Myocyte (in vitro differentiated cells): Measurements from ENCODE around the gene NLGN1. TPM values are rescaled to one million over a fixed set of nuclear protein-coding genes. Genes with fewer than 3 reads are reported as not detected.
A peak's percentile ranks its signal among the peaks of the same experiment; 100 is the strongest.

ENCODE experiments used
- DNase-seq: peaks from one replicate; pipeline ENCODE4 v3.0.0-alpha.2; 2012; ENCODE audit warnings: low read depth
- total RNA-seq: library from RNA; depleted of rRNA; stranded (reverse); fragments of >200 nt; gene quantifications from 2 replicates; pipeline ENCODE4 v1.2.3, GENCODE V29; 2014

Gene NLGN1
- total RNA-seq, 1 donor from 2014 or later = 0.62 TPM

GRCh38 chr3:173632945-173633344 lies 235.4 kb downstream of the NLGN1 start:
- DNase-seq = no peak

- DNase-seq = no peak
Observed at GRCh38 chr3:173635826-173636225, 238.3 kb downstream of the NLGN1 start.

DNA sequence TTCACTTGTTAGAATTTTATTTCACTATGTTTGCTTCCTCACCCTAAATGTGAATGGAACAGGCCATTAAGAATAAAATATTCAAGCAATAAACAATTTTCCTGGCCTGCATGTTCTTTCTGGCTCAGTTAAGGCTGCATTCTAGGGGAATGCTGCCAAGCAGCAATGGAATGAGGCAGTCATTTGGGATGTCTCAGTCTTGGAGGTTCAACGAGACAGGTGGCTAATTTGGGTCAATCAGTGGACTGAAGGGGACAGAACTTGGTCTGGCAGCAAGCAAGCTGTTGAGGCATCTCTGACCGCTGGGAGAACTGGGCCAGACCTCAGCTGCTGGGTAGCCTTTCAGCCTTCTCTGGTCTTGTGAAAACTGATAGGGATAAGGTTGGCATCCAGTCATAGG lies 241.6 kb downstream of the NLGN1 start:
- peak; percentile 33 for DNase-seq

DNA sequence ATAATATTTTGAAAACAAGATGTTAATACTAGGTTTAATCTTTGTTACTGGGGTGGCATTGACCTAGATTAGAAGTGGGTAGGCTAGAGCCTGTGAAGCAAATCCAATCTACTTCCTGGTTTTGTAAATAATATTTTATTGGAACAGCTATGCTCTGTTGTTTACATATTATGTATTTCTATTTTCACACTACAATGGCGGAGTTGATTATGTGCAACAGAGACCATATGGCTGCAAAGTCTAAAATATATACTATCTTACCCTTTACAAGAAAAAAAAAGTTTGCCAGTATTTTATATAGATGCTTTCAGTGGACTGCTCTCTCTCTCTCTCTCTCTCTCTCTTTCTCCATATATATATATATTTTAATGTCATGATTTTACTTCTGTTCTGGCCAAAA lies 244.2 kb downstream of the NLGN1 start:
- no peak for DNase-seq

DNA sequence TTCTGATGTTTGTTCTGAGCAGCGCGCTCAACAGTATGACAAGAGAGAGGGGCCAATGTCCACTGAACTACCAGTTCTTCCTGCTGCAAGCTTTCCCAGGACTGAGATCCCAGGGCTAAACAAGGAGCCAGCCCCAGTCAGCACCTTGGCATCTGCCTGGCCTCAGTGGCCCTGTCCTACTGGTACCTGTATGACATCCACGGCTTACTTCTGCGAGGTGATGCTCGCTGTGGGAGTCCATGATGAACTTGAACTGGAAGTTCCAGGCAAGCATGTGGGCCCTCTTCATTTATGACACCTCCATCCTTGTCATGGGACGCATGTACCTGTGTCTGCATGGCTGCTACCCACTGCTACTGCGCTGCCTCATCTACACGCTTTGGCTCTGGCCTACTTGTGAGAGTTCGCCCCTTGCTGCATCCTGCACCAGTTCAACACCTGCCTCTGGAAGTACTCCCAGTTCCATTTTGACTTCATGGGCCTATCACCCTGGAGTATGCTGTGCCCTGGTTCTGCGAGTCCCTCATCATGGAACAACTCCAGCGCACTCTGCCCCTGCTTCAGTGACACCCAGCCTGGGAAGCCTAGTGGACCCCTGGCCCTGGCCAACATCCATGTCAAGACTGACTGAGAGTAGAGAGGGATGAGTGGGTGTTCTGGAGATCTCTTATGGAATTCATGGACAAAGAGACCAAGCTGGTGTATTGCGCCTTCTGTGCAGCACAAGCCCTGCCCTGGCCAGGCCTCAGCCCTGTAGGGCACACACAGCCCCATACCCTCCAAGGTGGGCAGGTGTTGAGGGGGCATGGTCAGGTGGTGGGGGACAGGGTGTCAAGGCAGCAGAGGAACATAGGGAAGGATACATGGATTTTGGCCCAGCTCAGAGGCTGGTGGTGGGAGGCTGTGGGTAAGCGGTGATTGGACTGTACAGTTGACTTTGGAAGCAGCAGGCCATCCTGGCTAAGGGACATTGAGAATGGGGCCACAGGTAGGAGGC lies 246.8 kb downstream of the NLGN1 start:
- no peak for DNase-seq

- no peak for DNase-seq
Observed at GRCh38 chr3:173650596-173650995, 253.1 kb downstream of the NLGN1 start.

- no peak for DNase-seq
Observed at GRCh38 chr3:173652093-173652492, 254.5 kb downstream of the NLGN1 start.

GRCh38 chr3:173653781-173654180 lies 256.2 kb downstream of the NLGN1 start:
- no peak for DNase-seq

DNA sequence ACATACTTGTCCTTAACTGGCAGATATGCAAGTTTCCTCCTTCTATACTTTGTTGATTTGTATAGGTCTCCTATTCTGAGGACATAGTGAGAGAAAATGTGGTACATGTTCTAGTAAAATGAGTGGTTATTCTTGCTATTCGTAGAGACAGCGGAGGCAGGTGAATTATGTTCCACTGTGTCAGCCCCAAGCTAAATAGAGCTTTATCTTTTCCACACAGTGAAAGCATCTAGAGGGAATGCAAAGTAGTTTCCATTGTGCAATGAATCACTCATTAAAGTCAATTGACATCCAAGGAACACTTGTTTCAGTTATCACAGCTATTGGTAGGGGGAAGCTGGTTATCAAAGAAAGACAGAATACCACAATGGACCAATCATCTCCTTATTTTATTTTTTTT lies 262.4 kb downstream of the NLGN1 start:
- DNase-seq = no peak

- no peak for DNase-seq
Observed at GRCh38 chr3:173660645-173661299, 263.2 kb downstream of the NLGN1 start.

DNA sequence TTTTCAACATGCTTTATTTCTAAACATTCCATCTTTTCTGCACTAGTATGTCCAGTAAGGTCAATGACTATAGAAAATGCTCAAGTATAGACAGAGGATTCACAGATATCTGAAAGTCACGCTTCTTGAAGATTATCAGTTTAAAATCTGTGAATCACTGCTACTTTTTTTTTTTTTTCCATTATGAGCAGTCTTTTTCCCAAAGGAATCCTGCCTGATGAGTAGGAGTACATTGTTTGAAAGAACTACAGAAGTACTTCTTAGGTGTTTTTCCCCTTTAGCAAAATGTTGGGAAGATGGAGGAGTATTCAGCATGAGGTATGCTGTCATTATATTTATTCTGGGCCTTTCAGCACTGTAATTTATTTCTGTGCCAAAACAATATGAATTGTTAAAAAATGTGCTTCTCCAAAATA lies 266.2 kb downstream of the NLGN1 start:
- DNase-seq = no peak

DNA sequence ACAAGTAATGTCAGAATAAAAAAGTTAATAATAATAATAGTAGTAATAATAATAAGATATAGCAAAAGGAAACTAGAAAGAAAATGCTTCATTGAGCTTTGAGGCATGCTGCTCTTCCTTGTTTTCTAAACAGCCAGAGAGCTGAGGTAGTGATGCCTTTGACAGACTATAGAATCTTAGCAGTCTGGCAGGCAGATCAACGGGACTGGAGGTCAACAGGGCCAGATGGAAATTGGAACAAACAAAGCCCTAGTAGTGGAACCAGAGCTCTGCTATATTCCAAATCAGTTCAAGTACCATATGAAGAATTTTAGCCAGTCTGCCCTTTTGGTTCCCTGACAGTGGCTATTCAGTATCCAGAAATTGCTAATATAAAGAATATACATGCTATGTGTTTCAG lies 278.6 kb downstream of the NLGN1 start:
- no peak for DNase-seq

- no peak for DNase-seq
Observed at GRCh38 chr3:173681188-173681678, 283.7 kb downstream of the NLGN1 start.

GRCh38 chr3:173685456-173685855 lies 287.9 kb downstream of the NLGN1 start:
- DNase-seq = no peak

- DNase-seq = no peak
Observed at GRCh38 chr3:173688216-173688842, 290.8 kb downstream of the NLGN1 start.

GRCh38 chr3:173690542-173691180 lies 293.1 kb downstream of the NLGN1 start:
- no peak for DNase-seq

DNA sequence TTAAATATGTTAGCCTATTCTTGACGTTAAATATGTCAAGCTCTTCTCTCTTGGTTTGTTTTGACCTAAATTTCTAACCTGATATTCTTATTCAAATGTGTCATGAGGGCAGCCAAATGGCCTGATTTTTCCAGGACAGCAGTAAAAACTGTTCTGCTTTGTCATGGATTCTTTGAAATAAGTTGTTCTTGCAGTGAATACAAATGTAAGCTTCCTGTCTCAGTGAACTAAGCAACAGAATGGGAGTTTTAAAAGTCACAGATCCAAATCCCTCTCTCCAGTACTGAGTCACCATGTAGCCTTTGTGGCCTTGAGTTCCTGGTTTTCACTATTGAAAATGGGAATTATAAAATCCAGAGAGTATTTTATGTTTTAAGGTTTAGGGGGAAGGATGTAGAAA lies 301.8 kb downstream of the NLGN1 start:
- DNase-seq = no peak

DNA sequence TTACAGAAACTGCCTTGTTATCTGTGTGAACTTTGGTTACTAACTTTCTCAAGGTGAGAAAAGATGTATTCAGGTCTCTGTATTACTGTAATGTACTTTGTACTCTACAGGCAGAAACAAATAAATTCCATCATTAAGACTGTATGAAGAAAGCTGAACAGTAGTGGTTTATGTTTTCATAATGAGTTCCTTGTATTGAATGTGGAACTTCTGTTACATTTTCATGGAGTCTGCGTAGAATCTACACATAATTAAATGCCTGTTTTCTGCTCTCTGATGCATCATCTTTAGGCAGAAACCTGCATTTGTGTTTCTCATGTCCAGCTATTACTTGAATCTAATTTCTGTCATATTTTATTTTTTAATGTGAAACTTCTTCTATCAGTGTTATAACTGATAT lies 302.8 kb downstream of the NLGN1 start:
- DNase-seq = no peak

DNA sequence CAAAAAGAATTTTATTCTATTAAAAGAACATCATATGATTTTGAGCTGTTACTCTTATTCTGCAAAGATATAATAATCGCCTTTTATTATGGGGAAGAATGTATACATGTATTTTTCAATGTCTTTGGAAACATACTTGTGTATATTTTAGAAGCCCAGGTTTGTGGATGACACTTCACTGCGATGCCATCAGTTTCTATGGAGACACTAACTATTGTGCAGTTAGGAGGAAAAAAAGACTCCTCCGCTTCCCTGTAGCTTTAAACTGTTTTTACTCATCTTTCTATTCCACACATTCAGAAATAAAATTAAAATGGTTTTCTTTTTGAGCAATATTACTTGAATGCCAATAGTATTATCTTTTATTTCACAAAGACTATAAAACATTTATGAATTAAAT lies 305.0 kb downstream of the NLGN1 start:
- DNase-seq = no peak

DNA sequence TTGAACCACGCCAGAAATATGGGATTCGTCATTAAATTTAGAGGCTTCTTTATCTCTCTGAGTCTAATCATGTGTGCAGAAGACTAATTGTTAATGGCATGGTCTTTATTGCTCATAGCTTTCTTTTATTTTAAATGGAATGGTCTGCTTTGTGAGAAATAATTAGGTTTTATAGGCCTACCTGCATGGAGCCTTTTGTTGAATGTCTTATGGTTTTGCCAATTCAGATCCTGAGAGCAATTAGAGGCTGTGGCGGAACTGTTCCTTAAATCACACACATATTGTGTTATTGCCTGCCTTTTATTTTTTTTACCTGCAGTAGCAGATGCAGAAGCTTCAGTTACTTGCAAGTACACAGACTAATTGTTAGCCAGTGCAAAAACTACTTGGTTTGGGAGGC lies 306.2 kb downstream of the NLGN1 start:
- no peak for DNase-seq

DNA sequence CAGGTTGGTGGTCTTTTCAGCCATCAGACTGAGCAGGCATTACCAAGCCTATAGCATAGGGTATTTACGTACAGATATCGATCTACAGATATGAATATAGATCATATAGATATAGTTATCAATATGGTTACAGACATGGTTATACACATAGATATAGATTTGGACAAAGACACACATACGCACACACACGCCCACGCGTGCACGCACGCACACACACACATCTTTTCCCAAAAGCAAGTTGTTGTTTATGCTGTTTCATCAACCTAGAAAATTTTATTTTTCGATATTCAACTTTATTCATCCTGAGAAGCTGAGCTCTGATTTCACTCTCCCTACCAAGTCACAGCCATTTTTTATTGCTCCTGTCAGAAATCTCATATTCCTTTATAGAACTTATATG lies 309.1 kb downstream of the NLGN1 start:
- DNase-seq = no peak
